ENCODE measurements around the gene CSNK2A2.
A peak's percentile ranks its signal among the peaks of the same experiment; 100 is the strongest.

The CSNK2A2 gene
- total RNA-seq = 62.1 to 125 (median 80.7) reads per million in 3 experiments

- peak; percentile 58 for DNase-seq
Observed at GRCh38 chr16:58198022-58198683, at the start of gene CSNK2A2. Gene CSNK2A2 (minus strand): TSS chr16:58198106. CDS start chr16:58197736, 370 bp downstream.

- DNase-seq = no peak
Observed at GRCh38 chr16:58243528-58244004, 45.7 kb upstream of the CSNK2A2 start.

- no peak for DNase-seq
Observed at GRCh38 chr16:58236831-58237230, 38.9 kb upstream of the CSNK2A2 start.

GRCh38 chr16:58236231-58236690 lies 38.4 kb upstream of the CSNK2A2 start:
- peak; percentile 34 for DNase-seq

GRCh38 chr16:58235663-58236062 lies 37.8 kb upstream of the CSNK2A2 start:
- no peak for DNase-seq

- DNase-seq = no peak
Observed at GRCh38 chr16:58234831-58235595, 37.1 kb upstream of the CSNK2A2 start.

- DNase-seq = no peak
Observed at GRCh38 chr16:58230259-58230658, 32.4 kb upstream of the CSNK2A2 start.

- no peak for DNase-seq
Observed at GRCh38 chr16:58226790-58227189, 28.9 kb upstream of the CSNK2A2 start.

GRCh38 chr16:58225965-58226602 lies 28.2 kb upstream of the CSNK2A2 start:
- DNase-seq = no peak

GRCh38 chr16:58222532-58223316 lies 24.8 kb upstream of the CSNK2A2 start:
- DNase-seq = no peak

GRCh38 chr16:58219432-58219831 lies 21.5 kb upstream of the CSNK2A2 start:
- DNase-seq = no peak

GRCh38 chr16:58218786-58219185 lies 20.9 kb upstream of the CSNK2A2 start:
- no peak for DNase-seq

GRCh38 chr16:58217311-58217925 lies 19.5 kb upstream of the CSNK2A2 start:
- no peak for DNase-seq

- no peak for DNase-seq
Observed at GRCh38 chr16:58212824-58213655, 15.1 kb upstream of the CSNK2A2 start.

GRCh38 chr16:58211846-58212245 lies 13.9 kb upstream of the CSNK2A2 start:
- no peak for DNase-seq

- no peak for DNase-seq
Observed at GRCh38 chr16:58211245-58211644, 13.3 kb upstream of the CSNK2A2 start.

GRCh38 chr16:58205276-58206036 lies 7.5 kb upstream of the CSNK2A2 start:
- no peak for DNase-seq

GRCh38 chr16:58201163-58201562 lies 3.3 kb upstream of the CSNK2A2 start:
- no peak for DNase-seq

- no peak for DNase-seq
Observed at GRCh38 chr16:58200004-58200797, 2.3 kb upstream of the CSNK2A2 start.
